WTC11 (cell line): ENCODE data around the gene PREP. TPM values are rescaled to one million over a fixed set of nuclear protein-coding genes. Genes with fewer than 3 reads are reported as not detected.

ENCODE experiments used
- ATAC-seq: fragments of 200-7000 bp; cut with Tn5 transposase; 2 replicates; pipeline ENCODE4 v1.10.0; 2021; ENCODE audit warnings: mild to moderate bottlenecking, moderate library complexity
- CTCF ChIA-PET: fragments of 300-600 bp; sonication (Branson Sonifier 250); formaldehyde crosslinking; loops from one replicate; lab custom pipeline; 2021; ENCODE audit warnings: antibody characterized with exemption; lab: Charles Lee
- POLR2A ChIA-PET: fragments of 350-600 bp; sonication (Branson Sonifier 250); formaldehyde crosslinking; loops from one replicate; lab custom pipeline; 2021; ENCODE audit warnings: antibody characterized with exemption; lab: Charles Lee
- DNase-seq: peaks from one replicate; pipeline ENCODE4 v3.0.0; 2021; ENCODE audit warnings: low spot score
- H3K27ac Mint-ChIP-seq: 2 replicates; pipeline ENCODE4 v1.8.0; 2021; ENCODE audit warnings: mixed read lengths
- H3K27me3 Mint-ChIP-seq: 2 replicates; pipeline ENCODE4 v1.8.0; 2021; ENCODE audit warnings: low read depth, mild to moderate bottlenecking, moderate library complexity, mixed read lengths
- H3K36me3 Mint-ChIP-seq: 2 replicates; pipeline ENCODE4 v1.8.0; 2021; ENCODE audit warnings: mixed read lengths
- H3K4me1 Mint-ChIP-seq: 2 replicates; pipeline ENCODE4 v1.8.0; 2022; ENCODE audit warnings: mixed read lengths
- H3K4me3 Mint-ChIP-seq: 2 replicates; pipeline ENCODE4 v1.8.0; 2021; ENCODE audit warnings: mild to moderate bottlenecking, moderate library complexity, mixed read lengths
- H3K9me3 Mint-ChIP-seq: 2 replicates; pipeline ENCODE4 v1.8.0; 2021; ENCODE audit warnings: mixed read lengths
- CDX4 ChIP-seq: fragments of 250-450 bp; sonication (Bioruptor Pico); IDR thresholded peaks from 2 replicates; pipeline ENCODE4 v1.9.0; 2021; ENCODE audit warnings: moderate library complexity, mild to moderate bottlenecking, inconsistent platforms, borderline replicate concordance
- CREM ChIP-seq: sonication (generic); formaldehyde crosslinking; IDR thresholded peaks from 2 replicates; pipeline ENCODE4 v1.8.1; 2022; ENCODE audit warnings: mild to moderate bottlenecking, missing genetic modification reagents, moderate library complexity
- CTCF ChIP-seq: fragments of 200-600 bp; IDR thresholded peaks from 2 replicates; pipeline ENCODE4 v1.8.0; 2022; ENCODE audit warnings: antibody characterized with exemption
- ERG ChIP-seq: fragments of 250-450 bp; sonication (Bioruptor Pico); IDR thresholded peaks from 2 replicates; pipeline ENCODE4 v1.8.0; 2021; ENCODE audit warnings: mild to moderate bottlenecking
- FOXP4 ChIP-seq: sonication (generic); formaldehyde crosslinking; IDR thresholded peaks from 2 replicates; pipeline ENCODE4 v1.8.0; 2022; ENCODE audit warnings: mild to moderate bottlenecking, missing genetic modification reagents
- GTF2I ChIP-seq: fragments of 250-450 bp; sonication (Bioruptor Pico); conservative IDR thresholded peaks from 2 replicates; pipeline ENCODE4 v1.4.0; 2021; ENCODE audit warnings: mild to moderate bottlenecking
- HMGA2 ChIP-seq: fragments of 250-450 bp; sonication (Bioruptor Pico); IDR thresholded peaks from 2 replicates; pipeline ENCODE4 v1.4.0; 2021; ENCODE audit warnings: mild to moderate bottlenecking, moderate library complexity
- JUN ChIP-seq: sonication (generic); formaldehyde crosslinking; IDR thresholded peaks from 2 replicates; pipeline ENCODE4 v1.8.0; 2023; ENCODE audit warnings: mild to moderate bottlenecking, missing genetic modification reagents
- MAX ChIP-seq: sonication (generic); formaldehyde crosslinking; IDR thresholded peaks from 2 replicates; pipeline ENCODE4 v1.8.0; 2022; ENCODE audit warnings: mild to moderate bottlenecking, missing genetic modification reagents
- MYBL2 ChIP-seq: sonication (generic); formaldehyde crosslinking; IDR thresholded peaks from 2 replicates; pipeline ENCODE4 v1.8.1; 2023; ENCODE audit warnings: mild to moderate bottlenecking, moderate library complexity, missing genetic modification reagents
- OVOL2 ChIP-seq: fragments of 250-450 bp; sonication (Bioruptor Pico); IDR thresholded peaks from 2 replicates; pipeline ENCODE4 v1.9.0; 2021; ENCODE audit warnings: mild to moderate bottlenecking, borderline replicate concordance
- PRRX2 ChIP-seq: fragments of 250-450 bp; sonication (Bioruptor Pico); IDR thresholded peaks from 2 replicates; pipeline ENCODE4 v1.8.0; 2021; ENCODE audit warnings: mild to moderate bottlenecking
- TCF7 ChIP-seq: sonication (generic); formaldehyde crosslinking; IDR thresholded peaks from 2 replicates; pipeline ENCODE4 v1.8.0; 2022; ENCODE audit warnings: mild to moderate bottlenecking, low read depth, missing genetic modification reagents, moderate library complexity
- TEAD4 ChIP-seq: sonication (generic); formaldehyde crosslinking; IDR thresholded peaks from 2 replicates; pipeline ENCODE4 v1.8.0; 2022; ENCODE audit warnings: mild to moderate bottlenecking, missing genetic modification reagents
- ZBTB43 ChIP-seq: sonication (generic); formaldehyde crosslinking; IDR thresholded peaks from 2 replicates; pipeline ENCODE4 v1.8.1; 2023; ENCODE audit warnings: mild to moderate bottlenecking, missing genetic modification reagents
- ZMAT4 ChIP-seq: fragments of 250-450 bp; sonication (Bioruptor Pico); IDR thresholded peaks from 2 replicates; pipeline ENCODE4 v1.9.0; 2021; ENCODE audit warnings: mild to moderate bottlenecking
- ZNF219 ChIP-seq: sonication (generic); formaldehyde crosslinking; IDR thresholded peaks from 2 replicates; pipeline ENCODE4 v1.8.0; 2023; ENCODE audit warnings: missing genetic modification reagents, mild to moderate bottlenecking, borderline replicate concordance
- ZNF281 ChIP-seq: sonication (generic); formaldehyde crosslinking; IDR thresholded peaks from 2 replicates; pipeline ENCODE4 v1.8.0; 2023; ENCODE audit warnings: mild to moderate bottlenecking, missing genetic modification reagents
- ZNF423 ChIP-seq: fragments of 250-450 bp; sonication (Bioruptor Pico); IDR thresholded peaks from 2 replicates; pipeline ENCODE4 v2.1.2; 2022; ENCODE audit warnings: mild to moderate bottlenecking, moderate library complexity
- ZSCAN18 ChIP-seq: fragments of 250-450 bp; sonication (Bioruptor Pico); IDR thresholded peaks from 2 replicates; pipeline ENCODE4 v2.1.2; 2022; ENCODE audit warnings: mild to moderate bottlenecking, moderate library complexity
- total RNA-seq: library from RNA; stranded (reverse); gene quantifications from 3 replicates; pipeline ENCODE4 v1.2.3, GENCODE V29; 2021

Gene PREP
- total RNA-seq, 1 experiment from 2014 or later: 58.8 TPM

GRCh38 chr6:105397987-105398386, 4.9 kb downstream of the PREP start:
- ATAC-seq (peak; percentile 4; the same call in 1 of the 2 replicates), DNase-seq (no peak)
- Mint-ChIP-seq H3K4me3 (no peak overlapping the region), H3K27me3 (no peaks in the 10 kb centered on the region), H3K9me3 (no peaks in the 10 kb centered on the region), H3K4me1 (peaks cover 44% of the 10 kb centered on the region), H3K36me3 (peaks cover 21% of the 10 kb centered on the region), H3K27ac (no peak overlapping the region)
- ChIA-PET CTCF (interaction anchor here (0.8 to 1.5 kb wide), 2 partner anchors 80 to 310 kb away, joined by 3 read pairs; no protein-coding TSS in a partner anchor), POLR2A (no interaction called here)
- TF ChIP-seq MAX (CRISPR knock-in tag): peak; percentile 28; the same call in 1 of the 2 replicates
- no peak for TF ChIP-seq FOXP4 (CRISPR knock-in tag)
- TF ChIP-seq ZNF423: no peak

- DNase-seq (no peak), ATAC-seq (no peak)
- TF ChIP-seq ZMAT4 (CRISPR knock-in tag) (no peak), OVOL2 (CRISPR knock-in tag) (no peak), ZSCAN18 (CRISPR knock-in tag) (no peak), JUN (no peak), MYBL2 (CRISPR knock-in tag) (no peak), GTF2I (CRISPR knock-in tag) (no peak), ZNF219 (CRISPR knock-in tag) (no peak), CTCF (no peak), ERG (CRISPR knock-in tag) (no peak), CDX4 (CRISPR knock-in tag) (no peak), HMGA2 (no peak), MAX (CRISPR knock-in tag) (no peak), CREM (CRISPR knock-in tag) (no peak), ZBTB43 (CRISPR knock-in tag) (no peak), PRRX2 (CRISPR knock-in tag) (no peak), TCF7 (CRISPR knock-in tag) (no peak), ZNF281 (CRISPR knock-in tag) (no peak), TEAD4 (CRISPR knock-in tag) (no peak)
- Mint-ChIP-seq H3K27me3 (no peaks in the 10 kb centered on the region), H3K4me3 (no peak overlapping the region), H3K9me3 (no peaks in the 10 kb centered on the region), H3K36me3 (peaks cover 28% of the 10 kb centered on the region), H3K4me1 (peaks cover 5% of the 10 kb centered on the region), H3K27ac (no peak overlapping the region; the same call in 1 of the 2 replicates)
- ChIA-PET CTCF (interaction anchor here (1.8 kb wide), 1 partner anchor 11 kb away, joined by 5 read pairs; the partner anchor contains the start of gene PREP), POLR2A (interaction anchor here (0.6 kb wide), 1 partner anchor 1526 kb away, joined by 3 read pairs; no protein-coding TSS in a partner anchor)
Observed at GRCh38 chr6:105391705-105392104, 11.2 kb downstream of the PREP start.
